ENCODE data around the gene SMARCA4. TPM values are rescaled to one million over a fixed set of nuclear protein-coding genes. Genes with fewer than 3 reads are reported as not detected.
"Not testable (repeated sequence)": the region's sequence is repeated elsewhere in the genome, so short reads cannot be mapped to it uniquely, and the experiment has no call there.

Gene SMARCA4
- total and polyA plus RNA-seq, 7 donors = 22.5 to 73.9 (median 39.1) TPM

GRCh38 chr19:11070123-11070522, 109.3 kb downstream of the SMARCA4 start:
- no peak overlapping the region for H3K4me3 ChIP-seq
- no peaks in the 10 kb centered on the region for H3K27me3 ChIP-seq
- intact Hi-C loops (cut with DNase I) = no loop called here
- WGBS, 2 donors = 95 to 96% methylated on average over 4 of the region's 4 CpGs
- peaks cover 0 to 5% (median 0%) of the 10 kb centered on the region in 4 donors for H3K36me3 ChIP-seq
- no peaks in the 10 kb centered on the region for H3K9me3 ChIP-seq
- no peak for DNase-seq
- peaks cover 0 to 1% (median under 1%) of the 10 kb centered on the region in 4 donors for H3K4me1 ChIP-seq
- no peak for TF ChIP-seq POLR2A (IDR thresholded peaks at IDR 0.05)
- no peak for TF ChIP-seq POLR2AphosphoS5 (IDR thresholded peaks at IDR 0.05)
- TF ChIP-seq EP300 (IDR thresholded peaks at IDR 0.05) = no peak
- TF ChIP-seq, protein P1, sequence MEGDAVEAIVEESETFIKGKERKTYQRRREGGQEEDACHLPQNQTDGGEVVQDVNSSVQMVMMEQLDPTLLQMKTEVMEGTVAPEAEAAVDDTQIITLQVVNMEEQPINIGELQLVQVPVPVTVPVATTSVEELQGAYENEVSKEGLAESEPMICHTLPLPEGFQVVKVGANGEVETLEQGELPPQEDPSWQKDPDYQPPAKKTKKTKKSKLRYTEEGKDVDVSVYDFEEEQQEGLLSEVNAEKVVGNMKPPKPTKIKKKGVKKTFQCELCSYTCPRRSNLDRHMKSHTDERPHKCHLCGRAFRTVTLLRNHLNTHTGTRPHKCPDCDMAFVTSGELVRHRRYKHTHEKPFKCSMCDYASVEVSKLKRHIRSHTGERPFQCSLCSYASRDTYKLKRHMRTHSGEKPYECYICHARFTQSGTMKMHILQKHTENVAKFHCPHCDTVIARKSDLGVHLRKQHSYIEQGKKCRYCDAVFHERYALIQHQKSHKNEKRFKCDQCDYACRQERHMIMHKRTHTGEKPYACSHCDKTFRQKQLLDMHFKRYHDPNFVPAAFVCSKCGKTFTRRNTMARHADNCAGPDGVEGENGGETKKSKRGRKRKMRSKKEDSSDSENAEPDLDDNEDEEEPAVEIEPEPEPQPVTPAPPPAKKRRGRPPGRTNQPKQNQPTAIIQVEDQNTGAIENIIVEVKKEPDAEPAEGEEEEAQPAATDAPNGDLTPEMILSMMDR (IDR thresholded peaks at IDR 0.05) = no peak
- H3K27ac ChIP-seq = no peak overlapping the region

GRCh38 chr19:11073568-11073967, 112.7 kb downstream of the SMARCA4 start:
- H3K27ac ChIP-seq = no peak overlapping the region
- intact Hi-C loops (cut with DNase I) = no loop called here
- no peaks in the 10 kb centered on the region for H3K4me1 ChIP-seq
- TF ChIP-seq POLR2AphosphoS5 (IDR thresholded peaks at IDR 0.05) = no peak
- no peak for TF ChIP-seq POLR2A (IDR thresholded peaks at IDR 0.05)
- TF ChIP-seq, protein P1 (IDR thresholded peaks at IDR 0.05) = no peak
- TF ChIP-seq EP300 (IDR thresholded peaks at IDR 0.05) = no peak
- no peaks in the 10 kb centered on the region for H3K36me3 ChIP-seq
- no peaks in the 10 kb centered on the region for H3K27me3 ChIP-seq
- H3K4me3 ChIP-seq = no peak overlapping the region
- DNase-seq = no peak
- no peaks in the 10 kb centered on the region for H3K9me3 ChIP-seq
- WGBS, 2 donors = 93 to 94% methylated on average over 9 of the region's 9 CpGs

- H3K9me3 ChIP-seq; H3K27ac ChIP-seq; DNase-seq; H3K27me3 ChIP-seq; H3K4me1 ChIP-seq; H3K36me3 ChIP-seq; H3K4me3 ChIP-seq; intact Hi-C loops (cut with DNase I): not testable (repeated sequence)
- 91 to 94% methylated on average over 9 of the region's 9 CpGs for WGBS, 2 donors
These were observed 116.0 kb downstream of the SMARCA4 start for GRCh38 chr19:11076792-11077191.

DNA sequence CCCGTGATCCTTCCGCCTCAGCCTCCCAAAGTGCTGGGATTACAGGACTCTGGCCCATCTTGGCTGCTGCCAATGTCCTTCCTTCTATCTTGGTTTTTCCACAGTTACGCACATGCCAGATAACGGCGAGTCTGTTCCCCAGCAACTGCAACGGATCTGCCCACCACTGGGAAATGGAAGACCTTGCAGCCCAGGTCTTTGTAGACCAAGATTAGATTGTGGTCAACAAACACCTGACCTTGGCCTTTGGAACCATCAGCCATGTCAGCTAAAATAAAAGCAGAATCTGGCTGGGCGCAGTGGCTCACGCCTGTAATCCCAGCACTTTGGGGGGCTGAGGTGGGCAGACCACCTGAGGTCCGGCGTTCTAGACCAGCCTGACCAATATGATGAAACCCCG, 118.1 kb downstream of the SMARCA4 start:
- Histone ChIP-seq H3K4me1 (peaks cover 0 to 4% (median 2%) of the 10 kb centered on the region in 4 donors), H3K36me3 (no peaks in the 10 kb centered on the region), H3K27ac (no peak overlapping the region), H3K27me3 (no peaks in the 10 kb centered on the region), H3K9me3 (no peaks in the 10 kb centered on the region), H3K4me3 (no peak overlapping the region)
- 95 to 96% methylated on average over 11 of the region's 11 CpGs for WGBS, 2 donors
- DNase-seq = no peak
- TF ChIP-seq, protein P1 (IDR thresholded peaks at IDR 0.05) = no peak
- no peak for TF ChIP-seq EP300 (IDR thresholded peaks at IDR 0.05)
- intact Hi-C loops (cut with DNase I) = no loop called here

DNA sequence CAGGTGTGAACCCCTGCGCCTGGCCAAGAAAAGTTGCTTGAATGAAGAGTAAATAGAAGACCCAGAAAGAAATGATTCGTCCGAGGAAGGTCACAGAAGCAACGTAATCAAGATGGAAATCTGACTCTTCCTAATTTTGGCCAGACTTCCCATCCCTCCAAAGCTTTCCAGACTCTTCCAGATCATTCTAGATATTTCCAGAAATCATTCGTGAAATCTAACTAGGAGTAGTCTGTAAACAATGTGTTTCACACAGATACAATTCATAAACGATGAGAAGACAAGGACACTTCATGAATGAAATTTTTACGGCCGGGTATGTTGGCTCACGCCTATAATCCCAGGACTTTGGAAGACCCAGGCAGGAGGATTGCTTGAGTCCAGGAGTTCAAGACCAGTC, 119.2 kb downstream of the SMARCA4 start:
- intact Hi-C loops (cut with DNase I) = no loop called here
- Histone ChIP-seq H3K27ac (no peak overlapping the region), H3K27me3 (no peaks in the 10 kb centered on the region), H3K4me1 (peaks cover 0 to 15% (median 14%) of the 10 kb centered on the region in 4 donors), H3K4me3 (no peak overlapping the region), H3K36me3 (no peaks in the 10 kb centered on the region), H3K9me3 (no peaks in the 10 kb centered on the region)
- no peak for DNase-seq
- 61 to 90% methylated on average over 9 of the region's 9 CpGs for WGBS, 2 donors
- TF ChIP-seq POLR2AphosphoS5 (IDR thresholded peaks at IDR 0.05) = no peak
- TF ChIP-seq, protein P1 (IDR thresholded peaks at IDR 0.05) = no peak
- no peak for TF ChIP-seq EP300 (IDR thresholded peaks at IDR 0.05)
- TF ChIP-seq POLR2A (IDR thresholded peaks at IDR 0.05) = no peak
